ENCODE results near the gene LUZP2. TPM values are rescaled to one million over a fixed set of nuclear protein-coding genes. Genes with fewer than 3 reads are reported as not detected.

LUZP2 gene
- total and polyA plus RNA-seq, 4 donors = 70.8 to 147 (median 99.0) TPM

GRCh38 chr11:24859801-24860300, 363.0 kb downstream of the LUZP2 start:
- peaks cover 4% of the 10 kb centered on the region for H3K36me3 ChIP-seq (ENCODE audit: control insufficient read depth, insufficient read depth, low read length)
- H3K4me1 ChIP-seq (ENCODE audit: control insufficient read depth, insufficient read depth, low read length) = no peaks in the 10 kb centered on the region
- no peak overlapping the region for H3K4me3 ChIP-seq (ENCODE audit: low read depth, low read length)
- no peak overlapping the region for H3K27ac ChIP-seq (ENCODE audit: low read depth, low read length)
- DNase-seq (ENCODE audit: low read depth in 4 of 6, low spot score in 6 of 6) = no peak
- H3K9me3 ChIP-seq (ENCODE audit: control insufficient read depth, insufficient read depth, low read length) = peaks cover 7% of the 10 kb centered on the region
- WGBS (ENCODE audit: insufficient coverage) = 89% methylated on average over 7 of the region's 9 CpGs
- H3K27me3 ChIP-seq (ENCODE audit: control insufficient read depth, insufficient read depth, low read length) = no peaks in the 10 kb centered on the region

- no peak overlapping the region for H3K4me3 ChIP-seq (ENCODE audit: low read depth, low read length)
Measured at GRCh38 chr11:24861440-24861839, 364.6 kb downstream of the LUZP2 start.

GRCh38 chr11:24866743-24867142, 369.9 kb downstream of the LUZP2 start:
- Histone ChIP-seq H3K36me3 (ENCODE audit: control insufficient read depth, insufficient read depth, low read length) (no peaks in the 10 kb centered on the region), H3K27me3 (ENCODE audit: control insufficient read depth, insufficient read depth, low read length) (no peaks in the 10 kb centered on the region), H3K4me3 (ENCODE audit: low read depth, low read length) (no peak overlapping the region), H3K9me3 (ENCODE audit: control insufficient read depth, insufficient read depth, low read length) (peaks cover 3% of the 10 kb centered on the region), H3K4me1 (ENCODE audit: control insufficient read depth, insufficient read depth, low read length) (no peaks in the 10 kb centered on the region), H3K27ac (ENCODE audit: low read depth, low read length) (no peak overlapping the region)
- no peak for DNase-seq (ENCODE audit: low read depth in 4 of 6, low spot score in 6 of 6)
- 80% methylated on average over 4 of the region's 4 CpGs for WGBS (ENCODE audit: insufficient coverage)

More at GRCh38 chr11:24861440-24861839, 364.6 kb downstream of the LUZP2 start:
- H3K36me3 ChIP-seq (ENCODE audit: control insufficient read depth, insufficient read depth, low read length) = peaks cover 4% of the 10 kb centered on the region
- H3K4me1 ChIP-seq (ENCODE audit: control insufficient read depth, insufficient read depth, low read length) = no peaks in the 10 kb centered on the region
- peaks cover 7% of the 10 kb centered on the region for H3K9me3 ChIP-seq (ENCODE audit: control insufficient read depth, insufficient read depth, low read length)
- no peak for DNase-seq (ENCODE audit: low read depth in 4 of 6, low spot score in 6 of 6)
- no peaks in the 10 kb centered on the region for H3K27me3 ChIP-seq (ENCODE audit: control insufficient read depth, insufficient read depth, low read length)
- WGBS (ENCODE audit: insufficient coverage) = 98% methylated on average over 6 of the region's 6 CpGs
- no peak overlapping the region for H3K27ac ChIP-seq (ENCODE audit: low read depth, low read length)

DNA sequence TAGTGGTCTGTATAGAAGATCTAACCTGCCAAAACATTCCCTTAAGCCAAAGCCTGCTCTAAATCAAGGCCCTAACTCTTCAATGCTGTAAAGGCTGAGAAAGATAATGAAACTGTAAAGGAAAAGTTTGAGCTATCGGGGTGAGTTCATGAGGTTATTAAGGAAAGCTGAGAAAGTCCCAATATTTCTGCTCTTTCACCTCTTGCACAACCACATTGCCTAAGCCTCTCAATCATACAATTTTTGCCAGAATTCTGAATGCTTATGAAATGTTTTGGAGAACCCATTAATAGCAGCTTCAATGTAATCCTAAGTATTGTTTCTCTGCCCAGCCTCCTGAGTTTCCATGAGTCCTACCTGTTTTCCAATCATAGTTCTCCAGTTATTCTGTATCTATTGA, 373.2 kb downstream of the LUZP2 start:
- Histone ChIP-seq H3K9me3 (ENCODE audit: control insufficient read depth, insufficient read depth, low read length) (no peaks in the 10 kb centered on the region), H3K27me3 (ENCODE audit: control insufficient read depth, insufficient read depth, low read length) (no peaks in the 10 kb centered on the region), H3K27ac (ENCODE audit: low read depth, low read length) (no peak overlapping the region), H3K4me1 (ENCODE audit: control insufficient read depth, insufficient read depth, low read length) (no peaks in the 10 kb centered on the region), H3K4me3 (ENCODE audit: low read depth, low read length) (no peak overlapping the region), H3K36me3 (ENCODE audit: control insufficient read depth, insufficient read depth, low read length) (no peaks in the 10 kb centered on the region)
- WGBS (ENCODE audit: insufficient coverage) = no CpG with 5 or more reads among the region's 1 CpG
- DNase-seq (ENCODE audit: low read depth in 4 of 6, low spot score in 6 of 6) = no peak

GRCh38 chr11:24872186-24872585, 375.3 kb downstream of the LUZP2 start:
- peak in 1 of 6 donors; percentile 60 for DNase-seq (ENCODE audit: low read depth in 4 of 6, low spot score in 6 of 6)
- H3K36me3 ChIP-seq (ENCODE audit: control insufficient read depth, insufficient read depth, low read length) = no peaks in the 10 kb centered on the region
- H3K9me3 ChIP-seq (ENCODE audit: control insufficient read depth, insufficient read depth, low read length) = no peaks in the 10 kb centered on the region
- no peaks in the 10 kb centered on the region for H3K27me3 ChIP-seq (ENCODE audit: control insufficient read depth, insufficient read depth, low read length)
- no peak overlapping the region for H3K27ac ChIP-seq (ENCODE audit: low read depth, low read length)
- no peak overlapping the region for H3K4me3 ChIP-seq (ENCODE audit: low read depth, low read length)
- no CpG with 5 or more reads among the region's 2 CpGs for WGBS (ENCODE audit: insufficient coverage)
- no peaks in the 10 kb centered on the region for H3K4me1 ChIP-seq (ENCODE audit: control insufficient read depth, insufficient read depth, low read length)

- Histone ChIP-seq H3K4me1 (ENCODE audit: control insufficient read depth, insufficient read depth, low read length) (no peaks in the 10 kb centered on the region), H3K27ac (ENCODE audit: low read depth, low read length) (no peak overlapping the region), H3K36me3 (ENCODE audit: control insufficient read depth, insufficient read depth, low read length) (no peaks in the 10 kb centered on the region), H3K9me3 (ENCODE audit: control insufficient read depth, insufficient read depth, low read length) (no peaks in the 10 kb centered on the region), H3K4me3 (ENCODE audit: low read depth, low read length) (no peak overlapping the region), H3K27me3 (ENCODE audit: control insufficient read depth, insufficient read depth, low read length) (no peaks in the 10 kb centered on the region)
- DNase-seq (ENCODE audit: low read depth in 4 of 6, low spot score in 6 of 6) = peak in 5 of 6 donors; percentile 22 to 93 (median 26)
Measured at GRCh38 chr11:24872651-24873311, 375.9 kb downstream of the LUZP2 start.

GRCh38 chr11:24880962-24881361, 384.1 kb downstream of the LUZP2 start:
- H3K27me3 ChIP-seq (ENCODE audit: control insufficient read depth, insufficient read depth, low read length) = no peaks in the 10 kb centered on the region
- no peak for DNase-seq (ENCODE audit: low read depth in 4 of 6, low spot score in 6 of 6)
- no peaks in the 10 kb centered on the region for H3K4me1 ChIP-seq (ENCODE audit: control insufficient read depth, insufficient read depth, low read length)
- no peak overlapping the region for H3K4me3 ChIP-seq (ENCODE audit: low read depth, low read length)
- 82% methylated on average over 1 of the region's 1 CpG for WGBS (ENCODE audit: insufficient coverage)
- H3K36me3 ChIP-seq (ENCODE audit: control insufficient read depth, insufficient read depth, low read length) = no peaks in the 10 kb centered on the region
- H3K9me3 ChIP-seq (ENCODE audit: control insufficient read depth, insufficient read depth, low read length) = no peaks in the 10 kb centered on the region
- H3K27ac ChIP-seq (ENCODE audit: low read depth, low read length) = no peak overlapping the region

- H3K27ac ChIP-seq (ENCODE audit: low read depth, low read length) = no peak overlapping the region
- no peaks in the 10 kb centered on the region for H3K36me3 ChIP-seq (ENCODE audit: control insufficient read depth, insufficient read depth, low read length)
- H3K4me1 ChIP-seq (ENCODE audit: control insufficient read depth, insufficient read depth, low read length) = no peaks in the 10 kb centered on the region
- H3K4me3 ChIP-seq (ENCODE audit: low read depth, low read length) = no peak overlapping the region
- H3K27me3 ChIP-seq (ENCODE audit: control insufficient read depth, insufficient read depth, low read length) = no peaks in the 10 kb centered on the region
- H3K9me3 ChIP-seq (ENCODE audit: control insufficient read depth, insufficient read depth, low read length) = no peaks in the 10 kb centered on the region
- no CpG with 5 or more reads among the region's 4 CpGs for WGBS (ENCODE audit: insufficient coverage)
- DNase-seq (ENCODE audit: low read depth in 4 of 6, low spot score in 6 of 6) = no peak
Measured at GRCh38 chr11:24885580-24886173, 388.8 kb downstream of the LUZP2 start.

DNA sequence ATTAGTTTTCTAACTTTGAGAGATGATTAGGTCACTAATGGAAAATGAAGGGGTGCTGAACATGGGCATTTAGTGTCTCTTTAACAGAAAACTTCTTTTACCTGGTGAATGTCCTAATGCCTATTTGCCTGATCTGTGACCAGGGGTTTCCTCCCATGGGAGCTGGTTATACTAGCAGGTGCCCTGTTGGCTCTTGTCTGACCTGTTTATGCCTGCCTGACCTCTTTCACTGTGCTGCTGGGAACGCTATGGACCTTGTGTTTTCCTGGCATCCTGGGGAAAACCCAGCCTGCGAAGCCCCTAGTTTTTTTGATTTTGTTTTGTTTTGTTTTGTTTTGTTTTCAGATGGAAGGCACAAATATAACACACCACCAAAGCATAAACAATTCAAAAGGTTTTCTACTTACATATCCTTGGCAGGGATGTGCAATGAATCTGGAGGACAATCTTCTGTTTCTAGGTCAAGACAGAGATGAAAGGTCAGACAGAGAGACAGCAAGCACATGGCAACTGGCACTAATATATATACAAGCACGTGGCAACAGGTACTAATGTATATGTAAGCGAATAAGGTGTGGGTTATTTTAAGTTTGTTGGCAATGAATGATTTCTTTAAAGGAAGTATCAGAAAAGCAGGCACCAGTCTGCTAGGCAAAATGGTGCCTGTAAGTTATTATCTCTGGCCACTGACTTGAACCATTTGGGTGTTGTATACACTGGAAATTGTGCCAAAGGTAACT, 390.2 kb downstream of the LUZP2 start:
- no peak overlapping the region for H3K27ac ChIP-seq (ENCODE audit: low read depth, low read length)
- 83% methylated on average over 1 of the region's 4 CpGs for WGBS (ENCODE audit: insufficient coverage)
- H3K36me3 ChIP-seq (ENCODE audit: control insufficient read depth, insufficient read depth, low read length) = no peaks in the 10 kb centered on the region
- no peak for DNase-seq (ENCODE audit: low read depth in 4 of 6, low spot score in 6 of 6)
- no peaks in the 10 kb centered on the region for H3K27me3 ChIP-seq (ENCODE audit: control insufficient read depth, insufficient read depth, low read length)
- H3K9me3 ChIP-seq (ENCODE audit: control insufficient read depth, insufficient read depth, low read length) = no peaks in the 10 kb centered on the region
- no peaks in the 10 kb centered on the region for H3K4me1 ChIP-seq (ENCODE audit: control insufficient read depth, insufficient read depth, low read length)
- H3K4me3 ChIP-seq (ENCODE audit: low read depth, low read length) = no peak overlapping the region
